GM08714 (cell line): ENCODE measurements around the gene CLEC2D.
A peak's percentile ranks its signal among the peaks of the same experiment; 100 is the strongest.

ENCODE experiments used
- H3K4me3 ChIP-seq: fragments of 200-500 bp; sonication (Bioruptor generic); 2 replicates; pipeline ENCODE4 v1.5.1; 2014; ENCODE audit warnings: mild to moderate bottlenecking, low read length, inconsistent platforms
- ZNF274 ChIP-seq: IDR thresholded peaks from 2 replicates; pipeline ENCODE4 v1.6.1; 2012; ENCODE audit warnings: mild to moderate bottlenecking, low read depth, low read length

CLEC2D gene

GRCh38 chr12:9740106-9740750 is 70.7 kb downstream of the CLEC2D start:
- no peak for TF ChIP-seq ZNF274
- H3K4me3 ChIP-seq, result peak overlapping the region; percentile 52; the same call in 1 of the 2 replicates

GRCh38 chr12:9741726-9742125 is 72.2 kb downstream of the CLEC2D start:
- no peak overlapping the region for H3K4me3 ChIP-seq
- no peak for TF ChIP-seq ZNF274

DNA sequence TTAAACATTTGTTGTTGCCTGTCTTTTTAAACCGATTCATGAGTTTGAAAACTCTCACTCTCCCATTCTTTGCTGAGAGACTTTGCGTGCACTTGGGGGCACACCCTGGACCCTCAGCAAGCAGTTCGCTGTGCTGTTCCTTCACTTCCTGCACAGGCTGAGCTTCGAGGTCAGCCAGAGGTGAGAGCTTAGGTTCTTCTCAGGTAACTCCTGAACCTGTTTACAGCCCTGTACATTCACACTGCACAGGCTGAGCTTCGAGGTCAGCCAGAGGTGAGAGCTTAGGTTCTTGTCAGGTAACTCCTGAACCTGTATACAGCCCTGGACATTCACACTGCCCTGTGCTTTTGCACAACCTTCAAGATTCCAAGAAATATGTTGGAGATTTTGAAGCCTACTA is 73.1 kb downstream of the CLEC2D start:
- H3K4me3 ChIP-seq, result peak overlapping the region; percentile 15; the same call in 1 of the 2 replicates
- no peak for TF ChIP-seq ZNF274

- no peak overlapping the region for H3K4me3 ChIP-seq
- no peak for TF ChIP-seq ZNF274
Measured at GRCh38 chr12:9745199-9745598, 75.7 kb downstream of the CLEC2D start.
